KOPT-K1 (cell line): ENCODE results near the gene JPH4.

ENCODE experiments used
- H3K27ac ChIP-seq: fragments of 200-600 bp; sonication (generic); 2 replicates; pipeline ENCODE4 v1.5.1; 2016; ENCODE audit warnings: antibody characterized with exemption, mild to moderate bottlenecking, low read depth, low read length; ENCODE audit not compliant: poor library complexity, severe bottlenecking
- H3K36me3 ChIP-seq: fragments of 200-600 bp; sonication (generic); 2 replicates; pipeline ENCODE4 v1.5.1; 2017; ENCODE audit warnings: antibody characterized with exemption, mild to moderate bottlenecking, low read length, moderate library complexity; ENCODE audit not compliant: insufficient read depth
- H3K9me3 ChIP-seq: fragments of 200-600 bp; sonication (generic); 2 replicates; pipeline ENCODE4 v1.5.1; 2017; ENCODE audit warnings: antibody characterized with exemption, low read length, mild to moderate bottlenecking; ENCODE audit not compliant: insufficient read depth, poor library complexity, severe bottlenecking

The JPH4 gene

DNA sequence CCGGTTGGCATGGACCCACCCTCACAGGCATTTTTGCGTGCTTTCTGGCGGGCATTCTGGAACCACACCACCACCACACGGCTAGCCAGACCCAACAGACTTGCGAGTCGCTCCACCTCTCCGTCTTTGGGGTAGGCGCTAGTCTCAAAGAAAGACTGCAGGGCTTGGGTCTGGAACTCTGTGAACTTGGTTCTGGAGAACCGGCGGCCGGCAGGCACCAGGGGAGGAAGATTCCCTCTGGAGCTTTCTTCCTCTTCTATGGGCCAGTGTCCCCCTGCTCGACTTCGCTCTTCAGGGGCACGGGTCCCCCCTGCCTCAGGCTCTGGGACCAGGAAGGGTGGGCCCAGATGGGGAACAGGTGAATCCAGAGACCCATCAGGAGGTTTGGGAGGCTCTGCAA lies 53.6 kb downstream of the JPH4 start:
- no peak overlapping the region for H3K27ac ChIP-seq
- no peaks in the 10 kb centered on the region for H3K9me3 ChIP-seq
- H3K36me3 ChIP-seq = no peaks in the 10 kb centered on the region

DNA sequence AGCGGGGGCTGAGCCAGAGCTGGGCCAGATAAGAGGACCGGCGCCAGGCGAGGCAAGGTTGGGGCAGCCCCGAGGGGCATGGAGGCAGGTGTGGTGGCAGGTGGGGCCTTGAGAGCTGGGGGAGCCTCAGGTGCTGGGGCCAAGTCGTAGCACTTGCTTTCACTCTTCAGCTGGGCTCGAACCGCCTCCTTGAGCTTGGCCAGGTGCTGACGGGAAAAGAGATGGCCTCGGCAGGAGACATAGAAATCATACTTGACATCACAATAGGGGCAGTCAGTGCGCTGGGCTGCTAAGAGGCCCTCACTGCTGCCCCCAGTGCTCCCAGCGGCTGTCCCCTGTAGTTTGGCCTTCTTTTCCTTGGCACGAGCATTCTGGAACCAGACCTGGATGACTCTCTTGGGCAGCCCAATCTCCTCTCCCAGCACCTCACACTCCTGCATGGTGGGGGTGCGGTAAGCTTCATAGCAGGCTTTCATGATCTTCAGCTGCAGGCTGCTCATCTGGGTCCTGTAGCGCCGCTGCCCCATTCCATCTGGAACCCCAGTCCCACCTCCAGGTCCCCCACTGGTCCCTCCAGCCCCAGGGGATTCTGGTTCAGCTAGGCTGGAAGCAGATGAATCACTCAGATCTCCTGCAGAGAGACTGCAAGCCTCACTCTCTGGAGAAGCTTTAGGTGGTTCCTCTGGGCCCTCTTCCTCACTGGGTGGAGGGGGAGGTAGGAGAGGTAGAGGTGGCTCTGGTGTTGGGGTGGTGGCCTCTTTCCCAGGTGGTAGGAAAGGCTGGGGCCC lies 55.2 kb downstream of the JPH4 start:
- Histone ChIP-seq H3K9me3 (no peaks in the 10 kb centered on the region), H3K27ac (no peak overlapping the region), H3K36me3 (no peaks in the 10 kb centered on the region)

DNA sequence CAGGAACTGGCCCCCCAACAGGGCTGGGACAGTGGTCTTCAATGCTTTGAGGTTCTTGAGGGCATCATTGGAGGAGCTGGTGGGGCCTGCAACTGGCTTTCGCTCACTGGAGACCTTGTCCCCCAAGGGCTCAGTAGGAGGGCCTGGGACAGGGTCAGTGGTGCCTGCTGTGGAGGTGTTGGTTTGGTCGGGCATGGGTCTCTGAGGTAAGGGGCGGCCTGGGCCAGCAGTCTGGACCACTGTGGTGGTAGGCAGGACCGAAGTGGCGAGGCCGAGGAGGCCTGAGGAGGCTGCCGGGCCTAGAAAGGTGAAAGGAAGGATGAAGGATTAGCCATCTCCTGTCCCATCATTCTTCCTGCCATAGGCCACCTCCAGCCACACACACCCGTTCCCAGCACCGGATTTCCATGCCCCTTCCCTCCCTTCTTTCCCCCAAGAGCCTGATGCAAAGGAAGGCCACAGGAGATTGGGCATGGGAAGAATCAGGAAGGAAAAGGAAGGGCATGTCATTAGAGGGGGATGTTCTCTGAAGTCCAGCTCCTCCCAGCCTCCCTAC lies 55.9 kb downstream of the JPH4 start:
- Histone ChIP-seq H3K9me3 (no peaks in the 10 kb centered on the region), H3K27ac (no peak overlapping the region), H3K36me3 (no peaks in the 10 kb centered on the region)

DNA sequence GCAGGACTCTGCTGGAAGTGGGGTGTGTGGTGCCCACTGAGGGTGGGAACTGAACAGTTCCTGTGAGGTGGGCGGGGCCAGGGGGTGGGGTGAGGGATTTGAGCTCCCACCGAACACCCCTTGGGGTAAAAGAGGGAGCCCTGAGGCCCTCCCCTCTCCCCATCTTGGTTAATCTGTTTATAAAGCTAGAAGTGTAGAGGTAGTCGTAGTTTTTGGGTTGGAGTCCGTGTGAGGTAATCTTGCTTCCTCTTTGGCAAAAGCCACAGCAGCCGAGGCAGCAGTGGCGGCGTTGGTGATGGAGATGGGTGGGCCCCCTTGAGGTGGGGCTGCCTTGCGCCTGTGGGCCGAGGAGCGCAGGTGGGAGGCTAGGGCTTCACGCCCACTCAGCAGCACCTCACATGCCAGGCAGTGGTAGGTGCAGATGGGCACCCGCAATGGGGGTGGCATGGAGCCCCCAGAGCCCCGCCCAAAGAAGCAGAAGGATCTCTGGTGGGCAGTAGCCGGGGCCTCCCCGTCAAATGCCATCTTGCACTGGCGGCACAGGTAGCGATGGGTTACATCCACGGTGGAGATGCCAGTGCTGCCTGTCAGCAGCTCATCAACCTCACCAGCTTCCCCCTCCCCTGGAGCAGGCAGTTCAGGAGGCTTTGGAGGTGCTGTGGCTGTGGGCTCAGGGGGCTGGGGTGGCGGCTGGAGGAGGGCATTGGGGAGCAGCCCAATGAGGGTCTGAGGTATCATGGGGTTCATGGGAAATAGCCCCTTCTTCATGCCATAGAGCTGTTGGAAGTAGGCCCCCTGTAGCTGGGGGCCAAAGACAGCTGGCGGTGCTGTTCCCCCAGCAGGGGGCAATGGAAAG lies 56.6 kb downstream of the JPH4 start:
- Histone ChIP-seq H3K27ac (no peak overlapping the region), H3K9me3 (no peaks in the 10 kb centered on the region), H3K36me3 (no peaks in the 10 kb centered on the region)

DNA sequence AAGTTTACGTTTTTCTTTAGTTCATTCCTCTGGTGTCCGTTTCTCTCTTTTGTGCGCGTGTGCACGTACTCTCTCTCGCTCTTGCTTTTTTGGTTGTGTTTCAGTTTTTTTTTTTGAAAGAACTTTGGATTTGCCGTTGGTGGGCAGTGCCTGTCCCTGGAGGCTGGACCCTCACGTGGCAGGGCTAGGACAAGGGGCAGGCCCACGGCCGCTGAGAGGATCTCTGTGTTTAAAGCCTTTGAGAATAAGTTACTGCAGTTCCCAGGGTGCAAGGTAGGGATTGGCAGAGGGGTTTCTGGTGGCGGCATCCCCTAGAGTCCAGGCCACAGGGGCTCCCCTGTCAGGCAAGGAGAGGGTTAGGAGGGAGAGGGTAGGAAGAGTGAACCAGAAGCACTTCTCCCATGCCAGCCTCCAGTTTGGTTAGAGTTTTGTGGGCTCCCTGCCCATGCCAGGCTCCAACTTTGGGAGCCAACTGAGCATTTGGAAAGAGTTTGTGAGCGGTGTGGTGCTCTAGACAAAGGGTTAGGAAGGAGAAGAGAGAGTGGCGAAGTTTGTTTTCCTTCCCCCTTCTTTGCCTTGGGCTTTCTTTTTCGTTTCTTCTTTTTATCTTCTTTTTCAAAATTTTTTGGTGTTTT lies 57.6 kb downstream of the JPH4 start:
- no peak overlapping the region for H3K27ac ChIP-seq
- H3K9me3 ChIP-seq = no peaks in the 10 kb centered on the region
- H3K36me3 ChIP-seq = no peaks in the 10 kb centered on the region

DNA sequence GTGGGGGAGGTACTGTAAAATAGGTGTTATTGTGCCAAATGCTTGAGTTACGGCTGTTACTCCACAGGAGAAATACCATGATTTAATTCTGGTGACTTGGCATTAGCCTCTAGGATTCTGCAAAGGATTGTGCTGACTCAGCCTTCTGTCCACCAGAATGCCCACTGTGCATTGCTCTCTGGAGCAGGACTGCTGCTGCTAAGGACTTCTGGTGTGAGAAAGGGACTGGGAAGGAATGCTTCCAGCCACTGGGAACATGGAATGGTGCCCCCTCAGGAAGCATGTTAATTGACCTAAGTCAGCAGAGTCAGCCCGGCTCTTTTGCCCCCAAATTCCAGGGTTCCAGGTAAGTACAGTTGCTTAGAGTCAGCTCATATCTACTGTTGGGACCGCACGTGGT lies 59.9 kb downstream of the JPH4 start:
- Histone ChIP-seq H3K9me3 (no peaks in the 10 kb centered on the region), H3K36me3 (no peaks in the 10 kb centered on the region), H3K27ac (no peak overlapping the region)
